CD4-positive, alpha-beta T cell treated with Interleukin-15 for 1 hour (primary cell): Measurements from ENCODE around the gene ZBTB18.
"Not testable (repeated sequence)": the region's sequence is repeated elsewhere in the genome, so short reads cannot be mapped to it uniquely, and the experiment has no call there.

Source experiments
- DNase-seq: peaks from one replicate; pipeline ENCODE4 v3.0.0-alpha.2; 2020

Gene ZBTB18

DNA sequence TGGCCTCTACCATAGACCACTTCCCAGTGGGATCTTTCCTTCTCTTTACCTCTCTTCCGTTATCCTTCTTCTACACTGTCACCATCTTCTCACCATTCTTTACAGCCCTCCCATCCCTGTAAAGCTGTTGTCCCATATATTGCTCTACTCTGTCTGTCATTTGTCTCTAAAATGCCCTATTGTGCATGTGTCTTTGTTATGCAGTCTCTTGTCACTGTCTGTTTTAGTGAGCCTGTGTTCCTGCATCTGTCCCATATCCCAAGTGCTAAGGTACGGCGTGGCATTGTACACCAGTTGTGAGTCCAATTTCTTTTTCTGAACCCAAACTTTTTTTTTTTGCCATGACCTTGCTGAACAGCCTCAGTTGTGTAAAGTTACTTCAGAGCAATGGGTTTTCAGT is 8.8 kb upstream of the ZBTB18 start:
- no peak for DNase-seq

DNA sequence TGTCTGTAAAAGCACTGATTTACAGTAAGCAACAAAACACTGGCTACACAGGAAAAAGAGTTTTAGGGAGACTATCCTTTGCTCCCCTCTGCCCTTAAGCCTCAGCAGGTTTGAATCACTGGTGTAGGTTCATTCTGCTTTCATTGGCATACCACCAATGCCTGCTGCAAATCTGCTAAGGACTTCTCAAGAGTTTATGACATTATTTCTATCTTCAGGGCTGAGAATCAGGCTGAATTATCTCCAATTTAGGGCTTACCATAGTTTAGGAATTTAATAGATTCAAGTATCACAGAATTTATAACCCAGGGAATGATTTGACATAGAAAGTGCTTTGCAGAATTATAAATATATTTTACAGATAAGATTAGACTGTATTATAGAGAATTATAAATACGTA is 6.7 kb upstream of the ZBTB18 start:
- DNase-seq, result no peak

DNA sequence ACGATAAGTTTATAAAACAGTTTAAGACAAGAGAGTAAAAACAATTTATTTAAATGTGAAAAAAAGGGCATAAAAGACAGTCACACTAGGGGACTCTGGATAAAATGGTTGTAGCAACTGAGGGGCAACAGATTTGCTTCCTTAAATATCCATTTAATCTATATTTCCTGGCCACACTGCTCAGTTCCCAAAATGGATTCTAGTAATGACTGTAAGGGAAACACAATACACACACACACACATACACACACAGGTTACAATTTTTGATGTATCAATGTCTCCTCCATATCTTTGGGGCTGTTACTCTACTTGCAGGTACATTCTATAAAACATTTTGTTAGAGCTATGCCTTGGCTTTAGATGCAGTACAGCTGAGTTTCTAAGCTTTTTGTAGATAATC is 4.8 kb upstream of the ZBTB18 start:
- not testable (repeated sequence) for DNase-seq

DNA sequence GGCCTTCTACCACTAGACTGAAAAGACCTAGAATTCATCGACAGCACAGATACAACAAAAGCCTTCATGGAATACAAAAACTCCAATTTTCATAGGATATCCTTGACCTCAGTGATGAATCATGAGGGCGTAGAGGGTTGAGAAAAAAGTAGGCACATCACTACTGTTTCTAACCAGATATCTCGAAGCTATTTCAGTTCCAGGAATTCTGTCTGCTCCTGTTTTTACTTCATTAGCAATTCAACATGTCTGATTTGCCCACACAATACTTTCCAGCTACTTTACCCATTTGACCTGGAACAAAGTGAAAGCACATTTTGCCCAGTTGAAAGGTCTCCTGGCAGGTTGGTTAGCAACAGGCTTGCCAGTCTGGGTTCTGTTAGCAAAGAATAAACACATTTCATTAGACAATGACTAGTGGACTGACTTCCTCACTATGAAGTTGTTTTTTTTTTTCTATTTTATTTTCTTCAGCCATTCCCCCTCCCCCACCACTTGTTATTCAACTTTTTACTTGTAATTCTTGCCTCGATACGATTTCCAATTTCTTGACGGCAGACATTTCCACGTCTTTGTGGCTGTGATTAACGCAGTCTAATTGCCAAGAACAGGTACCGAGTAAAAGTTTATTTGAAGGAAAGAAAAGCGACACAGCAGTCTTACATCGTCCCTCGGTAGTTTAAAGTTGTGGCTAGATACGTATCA is 4.0 kb upstream of the ZBTB18 start:
- peak; percentile 46 for DNase-seq

DNA sequence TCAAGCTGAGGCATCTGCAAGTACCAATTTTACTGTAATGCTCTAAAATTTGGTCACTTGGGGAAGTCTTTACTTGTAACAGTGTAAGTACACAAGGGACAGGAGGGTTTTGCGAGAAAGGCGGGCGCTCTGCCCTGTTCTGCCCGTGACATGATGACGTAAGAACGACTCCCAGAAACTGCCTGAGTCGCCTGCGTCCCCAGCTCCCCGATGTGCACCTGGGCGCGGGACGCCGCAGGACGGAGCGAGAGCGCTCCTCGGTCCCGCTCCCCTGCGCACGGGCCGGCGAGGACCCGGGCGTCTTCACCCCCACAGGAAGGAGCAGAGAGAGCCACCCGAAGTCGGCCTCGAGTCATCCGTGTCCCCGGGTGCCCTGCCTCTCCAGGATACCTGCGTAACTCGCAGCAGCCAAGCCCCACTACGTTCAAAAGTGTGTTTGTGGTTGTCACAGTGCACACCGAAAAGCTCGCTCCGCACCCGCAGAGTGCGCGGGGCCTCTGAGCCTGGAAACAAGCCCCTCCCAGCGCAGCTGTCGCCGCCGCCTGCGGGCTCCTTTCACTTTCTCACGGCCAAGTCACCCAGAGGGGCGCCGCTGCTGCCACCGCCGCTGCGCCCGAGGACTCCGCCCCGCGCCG is 3.3 kb upstream of the ZBTB18 start:
- peak; percentile 87 for DNase-seq

DNA sequence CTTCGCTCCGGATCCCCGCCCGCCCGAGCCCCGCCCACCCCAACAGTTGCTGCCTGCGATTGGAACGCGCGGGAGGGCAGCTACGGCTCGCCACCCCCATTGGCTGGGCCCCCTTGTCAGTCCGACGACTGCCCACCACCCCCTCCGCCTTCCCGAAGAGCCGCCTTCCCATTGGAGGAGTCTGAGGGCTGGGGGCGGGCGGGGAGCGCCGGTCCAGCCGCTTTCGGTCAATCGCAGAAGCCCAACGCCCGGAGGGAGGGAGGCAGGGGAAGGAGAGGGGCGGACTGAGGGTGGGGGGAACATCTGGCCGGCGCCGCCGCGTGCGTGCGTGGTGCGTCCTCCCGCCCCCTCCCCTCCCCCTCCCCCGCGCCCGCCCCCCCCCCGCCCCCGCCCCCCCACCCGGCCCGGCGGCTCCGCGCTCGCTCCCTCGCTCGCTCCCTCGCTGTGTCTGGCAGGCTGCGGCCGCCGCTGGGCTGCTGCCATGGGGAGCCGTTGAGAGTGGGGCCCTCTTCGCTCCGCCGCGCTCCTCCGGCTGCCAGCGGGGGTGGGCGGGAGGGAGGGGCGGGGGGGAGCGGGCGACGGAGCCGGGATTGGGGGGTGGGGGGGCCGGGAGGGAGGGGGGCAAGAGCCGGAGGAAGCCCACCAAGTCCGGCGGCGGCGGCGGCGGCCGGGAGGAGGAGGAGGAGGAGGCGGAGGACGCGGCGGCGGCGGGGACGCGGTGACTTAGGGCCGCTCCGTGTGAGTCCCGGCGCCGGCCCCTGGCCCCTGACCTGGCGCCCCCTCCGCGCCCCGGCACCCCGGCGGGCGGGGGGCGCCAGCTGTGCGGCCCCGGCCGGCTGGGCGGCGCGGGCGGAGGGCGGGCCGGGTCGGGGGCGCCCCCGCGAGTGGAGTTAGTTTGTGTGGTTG is 2.6 kb upstream of the ZBTB18 start:
- peak; percentile 100 for DNase-seq

DNA sequence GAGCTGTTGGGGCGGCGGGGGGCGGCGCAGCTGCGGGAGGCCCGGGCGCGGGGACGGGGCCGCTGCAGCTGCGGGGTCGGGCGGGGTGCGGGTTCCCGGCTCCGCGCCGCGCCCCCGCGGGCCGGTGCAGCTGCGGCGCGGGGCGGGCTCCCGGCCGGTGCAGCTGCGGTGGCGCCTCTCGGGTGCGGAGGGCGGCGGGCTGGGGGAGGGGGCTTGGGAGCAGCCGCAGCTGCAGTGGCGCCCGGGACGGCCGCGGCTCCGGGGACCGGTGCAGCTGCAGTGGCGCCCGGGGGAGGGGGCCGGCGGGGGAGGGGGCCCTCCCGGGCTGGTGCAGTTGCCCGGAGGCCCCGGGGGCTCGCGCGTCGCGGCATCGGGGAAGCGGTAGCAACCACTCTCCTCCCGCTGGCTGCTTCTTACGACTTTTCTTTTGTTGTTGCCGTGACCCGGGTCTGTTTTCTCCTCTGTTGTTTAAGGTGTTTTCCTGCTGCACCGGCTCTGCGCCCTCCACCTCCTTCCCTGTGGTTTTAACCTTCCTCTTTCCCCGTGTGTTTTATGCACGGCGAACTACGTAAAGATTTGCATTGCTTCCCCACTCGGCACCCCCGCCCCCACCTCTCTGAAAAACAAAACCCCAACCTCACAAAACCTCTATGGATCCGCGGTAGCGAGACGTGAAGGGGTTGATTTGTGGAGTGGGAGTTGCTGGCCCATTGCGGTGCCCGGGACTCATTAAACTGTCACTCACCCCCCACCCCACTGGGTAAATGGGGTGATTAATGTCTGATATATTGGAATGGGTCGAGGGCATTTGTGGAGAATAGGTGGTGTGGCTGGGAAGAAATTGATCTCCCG is 1.7 kb upstream of the ZBTB18 start:
- peak; percentile 84 for DNase-seq

DNA sequence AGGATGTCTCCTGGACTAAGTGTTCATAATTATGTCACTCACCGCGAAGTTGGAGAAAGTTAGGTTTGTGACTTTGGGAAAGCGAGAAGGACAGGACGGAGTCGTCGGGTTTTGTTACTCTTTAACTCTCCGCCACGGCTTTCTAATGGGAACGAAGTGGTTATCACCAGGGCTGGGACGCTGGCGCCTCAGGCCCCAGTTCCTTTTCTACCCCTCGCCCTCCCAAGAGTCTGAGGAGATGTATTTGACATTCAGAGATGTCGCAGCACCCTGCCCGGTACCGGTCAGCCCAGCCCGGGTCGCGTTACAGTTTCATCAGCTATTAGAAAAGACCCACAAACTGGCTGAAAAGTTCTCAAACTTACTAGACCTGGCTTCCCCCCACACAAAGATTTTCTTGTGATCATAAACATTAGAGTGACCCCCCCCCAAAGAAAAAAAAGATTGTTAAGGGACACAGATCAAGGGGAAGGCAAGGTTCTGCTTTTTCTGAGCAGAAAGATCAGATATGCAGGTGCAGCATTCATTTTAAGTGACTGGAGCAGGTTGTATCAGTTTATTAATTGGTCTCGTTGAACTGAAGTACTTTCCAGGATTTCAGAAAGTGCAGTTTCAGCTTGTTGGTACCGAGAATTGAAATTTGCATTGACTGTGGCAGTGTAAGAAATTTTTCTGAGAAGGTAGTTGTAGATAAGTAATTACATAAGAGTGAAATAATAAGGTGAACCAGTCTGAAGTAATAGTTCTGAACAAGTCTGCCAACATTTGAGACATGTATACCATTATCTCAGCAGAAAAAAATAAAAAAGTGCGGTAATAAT is 859 bp upstream of the ZBTB18 start:
- DNase-seq, result peak; percentile 27

DNA sequence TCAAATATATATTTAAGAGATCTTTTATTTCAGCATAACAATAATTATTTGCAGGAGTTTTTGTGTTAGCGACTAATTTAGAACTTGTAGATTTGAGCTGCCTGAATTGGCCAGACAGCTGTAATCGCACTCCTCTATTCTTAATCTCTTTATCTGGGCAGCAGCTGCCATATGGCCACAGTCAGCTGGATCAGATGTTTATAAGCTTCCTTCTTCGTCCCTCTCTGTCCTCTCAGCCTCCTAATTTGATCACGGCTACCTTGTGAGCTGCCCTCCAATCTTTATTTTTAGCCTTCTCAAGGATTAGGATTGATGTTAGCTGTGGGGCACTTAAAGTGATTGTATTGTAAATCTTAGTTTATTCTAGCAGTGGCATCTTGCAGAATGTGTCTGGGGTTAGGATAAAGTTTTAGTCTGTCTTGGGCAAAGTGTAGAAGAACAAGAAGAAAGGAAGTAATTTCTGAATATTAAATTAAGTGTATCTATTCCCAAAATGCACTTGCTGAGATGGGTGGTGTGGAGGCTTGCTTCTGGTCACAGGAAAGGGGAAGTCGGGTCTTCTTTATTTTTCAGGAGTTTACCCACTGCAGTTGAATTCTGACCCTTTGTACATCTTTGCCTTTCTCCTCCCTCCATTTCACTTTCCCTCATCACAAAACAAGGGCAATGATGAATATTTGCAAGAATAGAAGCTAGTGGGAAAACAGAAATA is 1.1 kb downstream of the ZBTB18 start:
- no peak for DNase-seq

DNA sequence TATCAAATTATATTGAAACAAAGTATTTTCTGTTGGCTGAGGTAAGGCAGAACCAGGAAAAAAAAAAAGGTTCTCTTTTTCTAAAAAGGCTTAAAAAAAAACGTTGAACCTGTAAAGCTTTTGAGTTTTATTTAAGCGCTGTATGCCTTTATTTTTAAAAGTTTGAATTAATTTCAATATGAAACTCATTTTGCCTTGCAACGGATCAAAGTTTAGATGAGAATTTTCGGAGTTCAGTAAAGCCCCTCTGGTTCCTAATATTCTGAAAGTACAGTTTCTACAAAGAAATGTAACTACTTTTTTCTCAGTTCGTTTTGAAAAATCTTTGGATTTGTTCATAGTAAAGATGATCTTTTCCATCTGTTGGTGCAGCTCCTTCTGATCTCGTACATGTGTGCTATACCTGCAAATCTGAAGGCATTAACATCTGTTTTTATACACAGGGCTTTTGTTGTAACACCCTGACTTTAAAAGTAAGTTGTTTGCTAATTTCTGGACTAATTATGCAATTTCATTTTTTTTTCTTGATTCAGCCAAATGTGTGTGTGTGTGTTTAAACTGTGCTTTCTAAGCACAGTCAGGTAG is 1.7 kb downstream of the ZBTB18 start:
- no peak for DNase-seq

DNA sequence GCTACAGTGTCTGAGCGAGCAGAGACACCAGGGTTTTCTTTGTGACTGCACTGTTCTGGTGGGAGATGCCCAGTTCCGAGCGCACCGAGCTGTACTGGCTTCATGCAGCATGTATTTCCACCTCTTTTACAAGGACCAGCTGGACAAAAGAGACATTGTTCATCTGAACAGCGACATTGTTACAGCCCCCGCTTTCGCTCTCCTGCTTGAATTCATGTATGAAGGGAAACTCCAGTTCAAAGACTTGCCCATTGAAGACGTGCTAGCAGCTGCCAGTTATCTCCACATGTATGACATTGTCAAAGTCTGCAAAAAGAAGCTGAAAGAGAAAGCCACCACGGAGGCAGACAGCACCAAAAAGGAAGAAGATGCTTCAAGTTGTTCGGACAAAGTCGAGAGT is 2.7 kb downstream of the ZBTB18 start:
- no peak for DNase-seq

DNA sequence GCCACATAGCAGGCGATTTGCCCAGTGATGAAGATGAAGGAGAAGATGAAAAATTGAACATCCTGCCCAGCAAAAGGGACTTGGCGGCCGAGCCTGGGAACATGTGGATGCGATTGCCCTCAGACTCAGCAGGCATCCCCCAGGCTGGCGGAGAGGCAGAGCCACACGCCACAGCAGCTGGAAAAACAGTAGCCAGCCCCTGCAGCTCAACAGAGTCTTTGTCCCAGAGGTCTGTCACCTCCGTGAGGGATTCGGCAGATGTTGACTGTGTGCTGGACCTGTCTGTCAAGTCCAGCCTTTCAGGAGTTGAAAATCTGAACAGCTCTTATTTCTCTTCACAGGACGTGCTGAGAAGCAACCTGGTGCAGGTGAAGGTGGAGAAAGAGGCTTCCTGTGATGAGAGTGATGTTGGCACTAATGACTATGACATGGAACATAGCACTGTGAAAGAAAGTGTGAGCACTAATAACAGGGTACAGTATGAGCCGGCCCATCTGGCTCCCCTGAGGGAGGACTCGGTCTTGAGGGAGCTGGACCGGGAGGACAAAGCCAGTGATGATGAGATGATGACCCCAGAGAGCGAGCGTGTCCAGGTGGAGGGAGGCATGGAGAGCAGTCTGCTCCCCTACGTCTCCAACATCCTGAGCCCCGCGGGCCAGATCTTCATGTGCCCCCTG is 3.3 kb downstream of the ZBTB18 start:
- no peak for DNase-seq

DNA sequence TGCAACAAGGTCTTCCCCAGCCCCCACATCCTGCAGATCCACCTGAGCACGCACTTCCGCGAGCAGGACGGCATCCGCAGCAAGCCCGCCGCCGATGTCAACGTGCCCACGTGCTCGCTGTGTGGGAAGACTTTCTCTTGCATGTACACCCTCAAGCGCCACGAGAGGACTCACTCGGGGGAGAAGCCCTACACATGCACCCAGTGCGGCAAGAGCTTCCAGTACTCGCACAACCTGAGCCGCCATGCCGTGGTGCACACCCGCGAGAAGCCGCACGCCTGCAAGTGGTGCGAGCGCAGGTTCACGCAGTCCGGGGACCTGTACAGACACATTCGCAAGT is 3.8 kb downstream of the ZBTB18 start:
- DNase-seq, result peak; percentile 35

DNA sequence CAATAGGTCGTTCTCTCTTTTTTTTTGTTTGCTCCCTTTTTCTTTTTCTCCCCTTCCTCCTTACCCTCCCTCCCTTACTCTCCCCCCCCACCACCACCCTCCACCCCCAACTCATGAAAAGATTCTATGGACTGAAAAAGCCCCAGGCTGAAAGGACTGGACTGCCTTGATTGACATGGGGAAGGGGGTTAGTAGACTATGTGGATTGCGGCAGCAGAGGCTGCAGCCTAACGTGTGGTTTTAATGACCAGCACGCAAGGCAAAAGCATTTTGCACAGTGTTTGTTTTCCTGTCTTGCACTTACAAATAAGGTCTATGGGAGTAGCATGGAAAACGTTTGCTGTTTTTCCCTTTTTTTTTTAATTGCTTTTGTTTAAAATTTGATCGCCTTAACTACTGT is 5.5 kb downstream of the ZBTB18 start:
- no peak for DNase-seq

DNA sequence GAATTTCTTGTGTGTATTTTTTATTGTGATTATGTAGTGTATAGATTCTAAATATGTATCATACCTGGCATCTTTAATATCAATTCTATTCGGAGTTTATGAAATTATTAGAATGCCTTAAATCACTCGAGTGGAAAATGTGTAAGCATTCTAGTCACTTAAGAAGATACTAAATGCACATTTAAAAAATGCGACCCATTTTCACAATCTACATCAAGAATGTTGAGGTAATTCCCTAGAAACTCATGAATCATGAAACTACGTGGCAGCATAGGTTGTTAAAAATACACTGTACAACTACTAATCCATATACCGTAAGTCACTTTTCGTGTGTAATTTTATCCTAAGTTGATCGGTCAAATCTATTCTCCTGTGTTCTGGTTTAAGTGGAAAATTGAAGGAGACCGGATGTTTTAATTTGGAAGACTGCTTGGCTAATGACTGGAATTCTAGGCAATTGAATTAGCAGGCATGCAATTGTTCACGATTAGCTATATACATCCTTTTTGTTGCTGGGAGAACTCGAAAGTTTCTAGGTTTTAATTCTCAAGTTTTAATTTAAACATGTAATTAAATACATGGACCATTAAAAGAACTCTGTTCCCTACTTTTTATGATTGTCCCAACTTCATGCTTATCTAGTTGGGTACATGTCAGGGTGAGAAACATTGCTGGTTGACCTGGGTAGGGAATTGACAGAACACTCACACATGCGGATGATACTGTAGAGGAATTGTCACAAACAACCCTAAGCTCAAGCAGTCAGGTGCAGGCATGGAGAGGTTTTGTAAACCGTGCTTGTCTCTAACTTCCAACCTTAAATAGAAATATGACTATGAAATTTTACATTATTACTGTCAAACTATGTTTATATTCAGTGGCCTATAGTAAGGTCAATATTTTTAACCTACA is 6.6 kb downstream of the ZBTB18 start:
- no peak for DNase-seq

DNA sequence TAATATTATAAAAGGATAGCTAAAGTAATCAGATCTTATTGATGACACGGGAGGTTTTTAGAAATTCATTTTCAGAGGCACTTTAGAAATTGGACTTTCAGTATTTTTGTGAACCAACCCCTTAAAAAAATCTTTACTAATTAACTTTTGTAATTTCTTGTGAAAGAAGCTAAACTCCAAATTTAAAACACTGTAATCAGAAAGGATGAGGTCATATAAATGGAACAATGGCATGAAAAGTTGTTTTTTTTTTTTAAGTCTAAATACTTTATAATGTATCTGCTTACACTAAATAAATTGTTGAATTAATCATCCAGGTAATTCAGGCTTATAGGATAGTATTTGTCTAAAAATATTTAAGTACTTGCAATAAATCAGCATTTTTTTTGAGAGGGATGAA is 9.0 kb downstream of the ZBTB18 start:
- DNase-seq, result no peak

DNA sequence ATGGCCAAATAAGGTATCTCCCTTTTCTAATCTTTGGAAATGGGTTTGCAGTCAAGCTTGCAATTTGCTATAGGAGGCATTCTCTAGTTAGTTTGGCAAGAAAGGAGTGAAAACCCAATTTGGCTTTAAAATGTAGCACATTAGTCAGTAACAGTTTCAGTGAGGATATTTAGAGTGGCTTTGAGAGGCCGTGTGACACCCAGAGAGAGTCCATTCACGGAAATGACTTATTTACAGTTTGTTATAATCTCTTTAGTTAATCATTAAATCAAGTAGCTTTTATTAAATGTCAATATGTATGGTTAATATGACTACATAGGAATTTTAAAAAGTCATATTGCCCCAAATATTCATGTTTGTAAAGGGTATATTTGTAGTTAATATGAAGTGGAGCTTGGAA is 9.6 kb downstream of the ZBTB18 start:
- DNase-seq, result no peak

DNA sequence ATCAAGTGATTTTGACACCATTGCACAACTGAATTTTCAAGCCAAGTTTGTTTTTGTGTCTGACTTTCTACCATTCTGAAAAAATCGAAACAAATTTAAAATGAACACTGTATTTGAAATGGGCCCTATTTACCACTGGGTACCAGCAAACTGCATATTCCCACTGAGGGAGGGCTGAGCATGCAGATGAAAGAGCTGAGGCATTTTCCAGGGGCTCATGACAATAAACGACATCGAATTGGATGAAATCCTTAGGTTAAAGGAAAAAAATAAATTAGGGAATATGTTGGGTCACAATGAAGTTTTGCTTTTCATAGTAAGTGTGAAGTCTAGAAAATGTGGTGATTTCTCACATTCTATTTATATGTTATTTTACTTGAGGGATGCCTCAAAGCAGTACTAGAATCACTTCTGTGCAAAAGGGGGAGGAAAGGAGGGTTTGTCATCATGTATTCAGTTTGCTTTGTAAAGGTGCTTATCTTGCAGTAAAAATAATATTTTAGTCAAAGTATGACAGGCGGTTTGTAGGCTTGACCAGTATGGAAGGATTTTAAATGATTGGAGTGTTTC is 11.2 kb downstream of the ZBTB18 start:
- no peak for DNase-seq

DNA sequence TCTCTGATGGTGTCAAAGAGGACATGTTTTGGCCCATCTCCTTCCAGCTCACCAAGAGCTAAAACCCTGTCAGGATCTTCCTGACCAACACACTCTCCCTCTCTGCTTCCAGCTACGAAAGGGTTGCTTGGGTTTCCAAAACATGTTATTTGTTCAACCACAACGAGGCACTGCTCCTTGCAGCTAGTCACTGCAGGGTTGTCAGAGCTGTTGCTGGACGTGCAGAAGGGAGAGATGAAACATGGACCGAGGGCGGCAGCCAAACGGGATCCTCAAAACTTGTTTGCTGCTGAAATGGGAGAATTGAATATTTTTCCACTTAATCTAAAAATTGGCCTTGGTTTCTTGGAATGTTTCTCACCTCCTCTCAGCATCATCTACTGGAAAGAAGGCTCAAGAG is 12.4 kb downstream of the ZBTB18 start:
- DNase-seq, result no peak
